ENCODE measurements around the gene ITLN2. TPM values are rescaled to one million over a fixed set of nuclear protein-coding genes. Genes with fewer than 3 reads are reported as not detected.
"Not testable (repeated sequence)": the region's sequence is repeated elsewhere in the genome, so short reads cannot be mapped to it uniquely, and the experiment has no call there.

ITLN2 gene
- total RNA-seq, 1 experiment from 2014 or later = not detected

DNA sequence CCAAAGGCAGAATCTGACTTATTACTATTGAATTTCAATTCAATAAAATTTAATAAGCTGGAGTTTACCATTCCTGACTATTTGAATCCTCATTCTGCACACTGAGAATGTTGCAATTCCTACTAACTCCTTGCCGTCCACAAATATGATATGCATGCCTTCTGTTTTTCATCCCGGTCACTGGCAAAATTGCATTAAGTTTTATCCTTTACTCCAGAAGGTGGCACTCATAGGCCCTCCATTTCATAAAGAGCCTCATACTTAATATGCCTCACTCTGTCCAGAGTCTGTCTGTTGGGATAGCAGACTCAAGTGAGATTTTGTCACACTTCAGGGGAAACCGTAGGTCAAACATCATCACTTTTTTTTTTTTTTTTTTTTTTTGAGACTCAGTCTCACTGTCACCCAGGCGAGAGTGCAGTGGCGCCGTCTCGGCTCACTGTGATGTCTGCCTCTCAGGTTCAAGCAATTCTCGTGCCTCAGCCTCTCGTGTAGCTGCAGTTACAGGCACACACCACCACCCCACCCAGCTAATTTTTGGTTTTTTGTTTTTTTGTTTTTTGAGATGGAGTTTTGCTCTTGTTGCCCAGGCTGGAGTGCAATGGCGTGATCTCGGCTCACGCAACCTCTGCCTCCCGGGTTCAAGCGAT, 39.1 kb upstream of the ITLN2 start:
- no TSS peak for BruUV-seq (replicated peaks)
- Histone ChIP-seq H3K9me3 (ENCODE audit: insufficient read depth, low read depth) (no peaks in the 10 kb centered on the region), H3K79me2 (ENCODE audit: low read depth) (peaks cover 7% of the 10 kb centered on the region; the same call in 1 of the 2 replicates), H2AFZ (no peak overlapping the region), H3K9me2 (ENCODE audit: insufficient read depth) (no peaks in the 10 kb centered on the region), H3K36me3 (ENCODE audit: low read depth) (peaks cover 5% of the 10 kb centered on the region; the same call in 1 of the 2 replicates), H3K27me3 (ENCODE audit: insufficient read depth, low read depth) (no peaks in the 10 kb centered on the region), H4K20me1 (ENCODE audit: insufficient read depth) (no peaks in the 10 kb centered on the region), H3K4me3 (no peak overlapping the region), H3K27ac (no peak overlapping the region), H3F3A (ENCODE audit: insufficient read depth, low read depth) (peaks cover 62% of the 10 kb centered on the region), H3K4me1 (replicated peaks; ENCODE audit: insufficient read depth) (peaks cover 56% of the 10 kb centered on the region), H3K4me2 (no peak overlapping the region)
- peak in 1 of 2 experiments; percentile 50 for DNase-seq
- CTCF ChIA-PET = interaction anchor here (0.8 kb wide), 1 partner anchor 54 kb away, joined by 9 read pairs; no protein-coding TSS in a partner anchor
- TF ChIP-seq, protein P1, sequence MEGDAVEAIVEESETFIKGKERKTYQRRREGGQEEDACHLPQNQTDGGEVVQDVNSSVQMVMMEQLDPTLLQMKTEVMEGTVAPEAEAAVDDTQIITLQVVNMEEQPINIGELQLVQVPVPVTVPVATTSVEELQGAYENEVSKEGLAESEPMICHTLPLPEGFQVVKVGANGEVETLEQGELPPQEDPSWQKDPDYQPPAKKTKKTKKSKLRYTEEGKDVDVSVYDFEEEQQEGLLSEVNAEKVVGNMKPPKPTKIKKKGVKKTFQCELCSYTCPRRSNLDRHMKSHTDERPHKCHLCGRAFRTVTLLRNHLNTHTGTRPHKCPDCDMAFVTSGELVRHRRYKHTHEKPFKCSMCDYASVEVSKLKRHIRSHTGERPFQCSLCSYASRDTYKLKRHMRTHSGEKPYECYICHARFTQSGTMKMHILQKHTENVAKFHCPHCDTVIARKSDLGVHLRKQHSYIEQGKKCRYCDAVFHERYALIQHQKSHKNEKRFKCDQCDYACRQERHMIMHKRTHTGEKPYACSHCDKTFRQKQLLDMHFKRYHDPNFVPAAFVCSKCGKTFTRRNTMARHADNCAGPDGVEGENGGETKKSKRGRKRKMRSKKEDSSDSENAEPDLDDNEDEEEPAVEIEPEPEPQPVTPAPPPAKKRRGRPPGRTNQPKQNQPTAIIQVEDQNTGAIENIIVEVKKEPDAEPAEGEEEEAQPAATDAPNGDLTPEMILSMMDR (conservative IDR thresholded peaks at IDR 0.05) = peak; percentile 43; the same call in 1 of the 2 replicates
- TF ChIP-seq EZH2 (IDR thresholded peaks at IDR 0.05; ENCODE audit: low read depth) = no peak
- intact Hi-C loops (cut with micrococcal nuclease; ENCODE audit: unreplicated experiment) = loop anchor here (1.0 to 10.0 kb wide), 2 partner anchors 104 to 141 kb away; partner anchors contain the start of gene DEDD
- POLR2A ChIA-PET (ENCODE audit: unreplicated experiment) = no interaction called here

DNA sequence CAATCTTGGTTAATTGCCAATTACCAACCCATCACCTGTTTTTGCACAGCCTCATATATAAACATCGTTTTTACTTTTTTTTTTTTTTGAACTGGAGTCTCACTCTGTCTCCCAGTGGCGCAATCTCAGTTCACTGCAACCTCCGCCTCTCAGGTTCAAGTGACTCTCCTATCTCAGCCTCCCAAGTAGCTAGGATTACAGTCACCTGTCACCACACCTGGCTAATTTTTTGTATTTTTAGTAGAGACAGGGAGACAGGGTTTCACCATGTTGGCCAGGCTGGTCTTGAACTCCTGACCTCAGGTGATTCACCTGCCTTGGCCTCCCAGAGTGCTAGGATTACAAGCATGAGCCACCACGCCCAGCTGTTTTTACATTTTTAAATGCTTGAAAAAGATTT, 37.4 kb upstream of the ITLN2 start:
- CTCF ChIA-PET = interaction anchor here (0.6 kb wide), 2 partner anchors 97 to 383 kb away, joined by 3 read pairs; partner anchors contain the start of gene NECTIN4
- Histone ChIP-seq H3K4me1 (replicated peaks; ENCODE audit: insufficient read depth) (peaks cover 42% of the 10 kb centered on the region), H3F3A (ENCODE audit: insufficient read depth, low read depth) (peaks cover 54% of the 10 kb centered on the region), H3K27ac (peak overlapping the region; percentile 27; the same call in 1 of the 2 replicates)
- H3K36me3 ChIP-seq (ENCODE audit: low read depth); H3K27me3 ChIP-seq (ENCODE audit: insufficient read depth, low read depth); H4K20me1 ChIP-seq (ENCODE audit: insufficient read depth); H3K4me3 ChIP-seq; BruUV-seq (replicated peaks); H3K4me2 ChIP-seq; H3K9me3 ChIP-seq (ENCODE audit: insufficient read depth, low read depth); POLR2A ChIA-PET (ENCODE audit: unreplicated experiment); H2AFZ ChIP-seq; H3K79me2 ChIP-seq (ENCODE audit: low read depth); H3K9me2 ChIP-seq (ENCODE audit: insufficient read depth): not testable (repeated sequence)
- intact Hi-C loops (cut with micrococcal nuclease; ENCODE audit: unreplicated experiment) = loop anchor here (10.0 kb wide), 1 partner anchor 143 kb away; the partner anchor contains the start of gene DEDD
- peak in 1 of 2 experiments; percentile 55 for DNase-seq

DNA sequence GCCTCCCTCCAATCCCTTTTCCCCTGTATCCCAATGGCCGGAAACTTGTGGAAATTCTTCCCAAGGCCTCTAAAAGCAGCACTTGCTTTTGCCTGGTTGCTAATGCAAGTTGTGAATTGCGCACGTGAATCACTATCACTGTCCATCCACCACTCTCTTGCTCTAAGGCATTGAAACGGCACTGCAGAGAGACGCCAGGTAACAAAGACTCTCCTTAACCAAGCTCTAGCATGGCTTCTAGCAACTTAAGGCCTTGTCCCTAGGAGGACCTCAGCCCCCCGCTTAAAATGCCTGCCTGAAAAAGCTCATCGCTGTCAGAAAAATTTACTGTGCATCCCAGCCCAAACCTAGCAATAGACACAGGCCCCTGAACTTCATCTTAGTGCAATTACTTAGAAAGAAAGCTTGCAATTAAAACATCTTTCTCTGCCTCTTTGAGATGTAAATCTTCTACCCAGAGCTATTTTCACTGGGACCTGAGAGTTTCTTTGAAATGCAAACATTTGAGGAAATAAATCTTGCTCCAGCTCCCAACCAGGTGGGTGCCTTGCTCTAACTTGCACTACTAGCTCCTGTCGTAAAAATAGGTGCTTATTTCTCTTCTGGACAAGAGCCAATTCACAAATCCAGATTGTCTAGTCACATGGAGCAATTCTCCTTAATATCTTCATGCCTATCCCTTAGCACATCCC, 32.9 kb upstream of the ITLN2 start:
- no peak for DNase-seq
- Histone ChIP-seq H3K79me2 (ENCODE audit: low read depth) (no peaks in the 10 kb centered on the region), H3K27ac (no peak overlapping the region), H4K20me1 (ENCODE audit: insufficient read depth) (no peaks in the 10 kb centered on the region), H3F3A (ENCODE audit: insufficient read depth, low read depth) (peaks cover 32% of the 10 kb centered on the region; the same call in 1 of the 2 replicates), H3K9me3 (ENCODE audit: insufficient read depth, low read depth) (no peaks in the 10 kb centered on the region), H2AFZ (no peak overlapping the region), H3K4me2 (no peak overlapping the region), H3K36me3 (ENCODE audit: low read depth) (no peaks in the 10 kb centered on the region), H3K4me3 (no peak overlapping the region), H3K9me2 (ENCODE audit: insufficient read depth) (no peaks in the 10 kb centered on the region), H3K27me3 (ENCODE audit: insufficient read depth, low read depth) (no peaks in the 10 kb centered on the region), H3K4me1 (replicated peaks; ENCODE audit: insufficient read depth) (peaks cover 19% of the 10 kb centered on the region; the same call in 1 of the 2 replicates)
- no peak for TF ChIP-seq EZH2 (IDR thresholded peaks at IDR 0.05; ENCODE audit: low read depth)
- TF ChIP-seq, protein P1 (conservative IDR thresholded peaks at IDR 0.05) = no peak
- ChIA-PET POLR2A (ENCODE audit: unreplicated experiment) (no interaction called here), CTCF (no interaction called here)
- BruUV-seq (replicated peaks) = no TSS peak
- intact Hi-C loops (cut with micrococcal nuclease; ENCODE audit: unreplicated experiment) = loop anchor here (2.0 kb wide), 1 partner anchor 313 kb away; no protein-coding TSS in a partner anchor

Data from PC-9 (cell line).